Raji (cell line): Measurements from ENCODE around the gene CHRNA4.

Experiments used
- POLR2A ChIP-seq: IDR thresholded peaks from 2 replicates; pipeline ENCODE4 v1.6.1; 2011; ENCODE audit warnings: low read depth, low read length, control low read depth; ENCODE audit not compliant: insufficient read depth

CHRNA4 gene

GRCh38 chr20:63343460-63344445, 17.4 kb downstream of the CHRNA4 start:
- TF ChIP-seq POLR2A: no peak

DNA sequence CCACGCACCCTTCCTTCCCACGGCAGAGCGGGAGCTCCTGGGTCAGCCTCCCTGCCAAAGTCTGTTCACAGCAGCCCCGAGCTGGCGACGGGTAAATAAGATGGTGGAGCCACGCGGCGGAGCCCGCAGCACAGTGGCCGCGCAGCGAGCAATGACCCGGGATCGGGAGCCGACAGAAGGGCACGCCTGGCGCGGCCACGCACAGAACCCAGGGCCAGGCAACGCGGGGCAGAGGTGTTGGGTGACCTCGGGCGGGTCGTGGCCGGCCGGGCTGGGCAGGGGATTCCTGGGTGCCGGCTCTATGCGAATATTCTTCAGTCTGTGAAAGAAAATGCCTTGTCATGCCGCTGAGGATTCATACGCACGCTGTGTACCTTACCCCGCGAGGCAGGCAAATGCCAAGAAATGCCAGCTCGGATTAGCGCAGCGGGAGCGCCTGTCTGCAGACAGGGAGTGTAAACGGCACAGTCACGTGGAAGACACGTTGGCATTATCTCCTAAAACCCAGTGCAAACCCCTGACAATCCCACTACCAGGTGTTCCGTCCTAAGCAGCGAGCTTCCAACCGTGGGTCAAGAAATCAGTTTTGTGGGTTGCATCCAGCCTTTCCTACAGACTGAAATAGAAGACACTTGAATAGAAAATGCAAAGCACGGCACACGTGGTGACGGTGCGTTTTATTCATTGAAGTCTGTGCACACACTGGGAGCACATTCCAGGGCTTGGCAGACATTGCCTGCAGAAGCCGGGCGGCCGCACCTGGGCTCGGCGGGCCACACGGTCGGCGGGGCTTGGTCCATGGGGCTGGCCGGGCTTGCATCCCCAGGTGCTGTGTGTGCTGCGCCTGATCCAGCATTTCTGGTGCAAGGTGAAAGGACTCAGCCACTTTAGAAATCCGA, 18.3 kb downstream of the CHRNA4 start:
- TF ChIP-seq POLR2A: no peak

- TF ChIP-seq POLR2A: no peak
Observed at GRCh38 chr20:63337786-63338420, 23.2 kb downstream of the CHRNA4 start.

GRCh38 chr20:63336232-63336752, 24.9 kb downstream of the CHRNA4 start:
- TF ChIP-seq POLR2A: no peak

GRCh38 chr20:63335711-63336110, 25.4 kb downstream of the CHRNA4 start:
- TF ChIP-seq POLR2A: no peak

DNA sequence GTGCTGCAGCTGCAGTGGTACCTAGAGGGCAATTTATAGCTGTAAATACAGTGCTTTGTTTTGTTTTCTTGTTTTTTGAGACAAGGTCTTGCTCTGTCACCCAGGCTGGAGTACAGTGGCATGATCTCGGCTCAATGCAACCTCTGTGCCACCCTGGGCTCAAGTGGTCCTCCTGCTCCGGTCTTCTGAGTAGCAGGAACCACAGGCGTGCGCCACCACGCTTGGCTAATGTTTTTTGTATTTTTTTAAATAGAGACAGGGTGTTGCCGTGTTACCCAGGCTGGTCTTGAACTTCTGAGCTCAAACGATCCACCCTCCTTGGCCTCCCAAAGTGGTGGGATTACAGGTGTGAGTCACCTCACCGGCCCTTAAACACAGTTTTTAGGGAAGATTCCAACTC, 26.8 kb downstream of the CHRNA4 start:
- no peak for TF ChIP-seq POLR2A

DNA sequence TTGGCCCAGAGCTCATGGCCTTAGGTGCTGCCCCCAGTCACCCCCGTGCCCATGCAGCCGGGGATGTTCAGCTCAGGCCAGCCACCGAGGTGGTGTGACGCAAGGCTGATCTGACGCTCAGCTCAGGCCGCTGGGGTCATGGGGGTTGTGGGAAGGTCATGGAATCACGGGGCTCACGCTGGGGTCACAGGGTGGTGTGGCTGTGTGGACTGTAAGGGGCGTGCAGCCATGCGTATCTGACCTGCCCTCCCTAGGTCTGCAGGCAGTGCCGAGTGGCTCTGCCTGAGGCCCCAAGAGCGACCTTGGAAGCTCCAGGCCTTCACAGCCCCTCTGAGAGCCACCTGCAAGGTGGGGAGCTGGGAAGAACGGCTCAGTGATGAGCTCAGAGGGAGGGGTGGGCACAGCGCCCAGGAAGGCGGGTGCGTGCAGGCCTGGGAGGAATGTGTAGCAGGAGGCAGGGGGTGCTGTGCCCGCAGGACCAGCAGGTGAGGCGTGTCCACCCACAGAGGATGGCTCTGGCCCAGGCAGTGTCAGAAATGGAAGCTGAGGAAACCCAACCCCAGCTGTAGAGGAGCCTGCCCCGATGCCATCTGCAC, 27.8 kb downstream of the CHRNA4 start:
- no peak for TF ChIP-seq POLR2A

DNA sequence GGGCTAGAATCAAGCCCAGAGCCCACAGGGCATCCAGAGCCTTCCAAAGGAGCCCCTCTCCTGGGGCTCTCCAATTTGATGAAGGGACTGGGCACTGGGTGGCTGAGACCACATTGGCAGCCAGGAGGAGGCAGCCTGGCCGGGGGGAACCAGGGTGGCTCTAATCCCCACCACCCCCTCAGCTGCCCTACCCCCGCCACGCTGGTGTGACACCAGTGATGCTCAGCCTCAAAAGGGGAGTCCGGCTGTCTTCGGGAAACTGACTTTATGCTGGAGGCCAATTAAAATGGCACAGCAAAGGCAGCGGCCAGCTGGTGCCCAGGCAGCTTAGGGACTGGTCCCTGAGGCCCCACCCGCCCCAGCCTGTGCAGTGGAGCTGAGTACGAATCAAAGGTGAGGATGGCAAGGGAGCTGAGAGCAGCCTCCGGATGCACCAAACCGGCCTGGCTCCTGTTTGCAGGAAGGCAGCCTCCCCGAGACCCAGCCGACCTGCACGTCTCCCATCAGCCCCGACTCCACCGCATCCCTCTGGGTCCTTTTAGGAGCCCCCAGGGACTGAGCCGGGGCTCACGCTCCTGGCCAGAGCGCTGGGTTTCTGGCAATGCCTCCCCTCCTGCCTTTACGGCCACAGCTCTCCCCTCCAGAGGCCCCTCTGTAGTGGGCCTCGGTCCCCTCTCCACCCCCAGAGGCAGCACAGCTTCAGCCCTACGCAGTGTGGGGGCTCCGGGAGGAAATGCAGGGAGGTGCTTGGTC, 28.5 kb downstream of the CHRNA4 start:
- TF ChIP-seq POLR2A: no peak

- TF ChIP-seq POLR2A: no peak
Observed at GRCh38 chr20:63331741-63332400, 29.3 kb downstream of the CHRNA4 start.

- TF ChIP-seq POLR2A: no peak
Observed at GRCh38 chr20:63330940-63331339, 30.2 kb downstream of the CHRNA4 start.

- TF ChIP-seq POLR2A: no peak
Observed at GRCh38 chr20:63330084-63330760, 30.9 kb downstream of the CHRNA4 start.

DNA sequence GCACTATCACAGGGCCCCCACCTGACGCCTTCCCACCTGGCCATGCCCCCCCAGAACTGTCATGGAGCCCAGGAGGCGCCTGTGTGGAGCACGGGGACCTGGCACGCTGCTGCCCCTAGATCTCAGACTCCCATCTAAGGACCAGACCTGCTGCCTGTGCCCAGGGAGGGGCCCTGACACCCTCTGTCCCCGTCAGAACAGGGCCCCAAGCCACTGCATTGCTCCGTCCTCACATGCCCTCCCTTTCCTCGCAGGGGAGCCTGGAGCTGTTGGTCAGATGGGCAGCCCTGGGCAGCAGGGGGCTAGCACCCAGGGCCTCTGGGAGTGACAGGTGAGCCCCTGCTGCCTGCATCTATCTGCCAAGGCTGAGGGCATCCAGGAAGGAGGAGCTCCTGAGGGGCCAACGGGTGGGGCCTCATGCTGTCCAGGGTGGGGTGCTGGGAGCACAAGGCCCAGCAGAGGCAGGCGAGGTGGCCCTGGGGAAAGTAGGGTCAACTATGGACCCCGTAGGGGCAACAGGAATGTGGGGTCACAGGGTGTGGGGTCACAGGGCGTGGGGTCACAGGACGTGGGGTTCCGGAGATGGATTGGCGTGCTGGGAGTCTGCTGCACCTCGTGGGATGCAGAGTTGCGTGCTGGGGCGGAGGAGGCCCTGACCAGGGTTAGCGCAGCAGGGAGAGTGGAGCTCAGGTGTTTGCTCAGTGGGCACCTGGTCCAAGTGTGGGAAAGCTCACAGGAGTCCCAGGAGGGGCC, 31.6 kb downstream of the CHRNA4 start:
- no peak for TF ChIP-seq POLR2A
